ENCODE data around the gene ISM1.

- TF ChIP-seq POLR2A (IDR thresholded peaks at IDR 0.05), result no peak
- no peak for TF ChIP-seq CTCF (IDR thresholded peaks at IDR 0.05)
These were observed 127.5 kb downstream of the ISM1 start for GRCh38 chr20:13348311-13349234.
